ENCODE data around the gene FRMD4B.

GRCh38 chr3:69305011-69305410 lies 80.9 kb downstream of the FRMD4B start:
- no peak for TF ChIP-seq CTCF (IDR thresholded peaks at IDR 0.05)
- no peak for TF ChIP-seq EZH2 (IDR thresholded peaks at IDR 0.05)
- TF ChIP-seq EZH2phosphoT487 (IDR thresholded peaks at IDR 0.05) = no peak

Measured in neural progenitor cell (in vitro differentiated cells).